Activated T-helper 9 cell treated with anti-CD3 and anti-CD28 coated beads, Interleukin-2, amount 50 U/mL, for 16 hours (primary cell): Measurements from ENCODE around the gene BOD1L1.

ENCODE experiments used
- DNase-seq: peaks from one replicate; pipeline ENCODE4 v3.0.0-alpha.2; 2020; ENCODE audit warnings: low read depth

The BOD1L1 gene

GRCh38 chr4:13627606-13628311 lies at the start of gene BOD1L1:
Gene BOD1L1 (minus strand): TSS chr4:13627725. CDS start chr4:13627587, 138 bp downstream.
- DNase-seq = peak; percentile 64

DNA sequence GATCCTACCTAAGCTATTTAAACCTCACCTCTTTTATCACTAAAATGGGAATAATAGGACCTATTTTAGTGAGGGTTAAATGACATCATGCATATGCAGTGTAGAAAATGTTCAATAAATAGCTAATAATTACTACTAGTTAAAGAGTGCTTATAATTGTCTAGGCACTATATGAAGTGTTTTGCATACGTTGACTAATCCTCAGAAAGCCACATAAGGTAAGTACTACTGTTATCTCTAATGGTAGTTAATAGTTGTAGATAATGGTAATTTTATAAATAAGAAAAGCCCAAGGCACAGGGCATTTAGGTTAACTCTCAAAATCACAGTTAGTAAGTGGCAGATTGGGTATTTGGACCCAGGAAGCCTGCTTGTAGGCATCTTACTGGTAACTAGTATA lies 47.4 kb upstream of the BOD1L1 start:
- no peak for DNase-seq

- DNase-seq = no peak
Measured at GRCh38 chr4:13673167-13673566, 45.6 kb upstream of the BOD1L1 start.

DNA sequence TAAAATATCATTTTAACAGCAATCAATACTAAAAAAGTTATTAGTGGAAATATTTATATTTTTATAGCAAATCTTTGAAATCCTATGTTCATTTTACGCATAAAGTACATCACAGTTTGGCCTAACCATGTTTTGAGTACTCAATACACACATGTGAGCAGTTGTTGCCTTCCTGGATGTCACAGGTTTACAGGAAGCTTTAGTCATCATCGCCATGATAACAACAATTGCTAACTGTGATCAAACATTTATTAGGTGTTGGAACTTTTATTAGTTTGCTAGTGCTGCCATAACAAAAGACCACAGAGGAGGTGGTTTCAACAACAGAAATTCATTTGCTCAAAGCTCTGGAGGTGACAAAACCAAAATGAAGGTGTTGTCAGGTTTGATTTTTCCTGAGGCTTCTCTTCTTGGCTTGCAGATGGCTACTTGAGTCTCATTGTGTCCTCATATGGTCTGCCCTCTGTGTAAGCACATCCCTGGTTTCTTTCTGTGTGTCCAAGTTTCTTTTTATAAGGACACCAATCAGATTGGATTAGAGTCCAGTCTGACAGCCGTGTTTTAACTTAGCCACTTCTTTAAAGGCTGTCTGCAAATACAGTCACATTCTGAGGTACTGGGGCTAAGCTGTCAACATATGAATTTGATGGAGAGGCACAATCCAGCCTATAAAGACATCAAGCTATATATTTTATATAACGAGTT lies 43.1 kb upstream of the BOD1L1 start:
- no peak for DNase-seq

GRCh38 chr4:13665701-13666660 lies 38.5 kb upstream of the BOD1L1 start:
- no peak for DNase-seq

DNA sequence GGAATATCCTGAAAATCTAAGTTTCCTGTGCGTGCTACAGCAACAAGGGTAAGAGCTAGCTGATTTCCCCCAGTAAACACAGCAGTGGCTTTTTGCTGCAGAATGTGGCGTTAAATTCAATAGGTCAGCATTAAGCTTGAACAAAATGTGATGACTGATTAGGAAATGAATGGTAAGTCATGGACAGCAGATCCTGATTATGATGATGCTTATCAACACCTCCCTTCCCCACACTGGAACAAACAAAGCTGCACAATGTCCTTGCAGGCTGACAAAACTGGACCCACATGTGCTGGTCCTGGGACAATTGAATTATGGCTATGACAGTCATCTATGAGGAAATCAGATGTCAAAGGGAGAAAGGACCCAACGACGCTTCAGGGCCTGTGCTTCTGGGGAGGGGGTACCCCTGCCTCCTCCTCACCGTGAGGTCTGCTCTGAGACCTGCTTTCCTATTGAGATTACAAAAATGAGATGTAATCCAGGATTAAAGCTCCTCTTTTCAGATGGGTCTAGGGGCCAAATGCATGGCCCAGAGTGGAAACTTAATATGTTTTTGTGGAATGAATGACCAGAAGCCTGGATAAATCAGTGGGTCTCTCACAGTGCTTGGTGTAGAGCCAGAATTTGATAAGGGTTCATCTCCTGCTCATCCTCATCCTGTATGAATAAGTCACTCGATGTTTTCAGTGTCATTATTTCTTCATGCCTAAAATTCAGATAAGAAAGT lies 32.0 kb upstream of the BOD1L1 start:
- DNase-seq = no peak

GRCh38 chr4:13656569-13657405 lies 29.3 kb upstream of the BOD1L1 start:
- peak; percentile 47 for DNase-seq

DNA sequence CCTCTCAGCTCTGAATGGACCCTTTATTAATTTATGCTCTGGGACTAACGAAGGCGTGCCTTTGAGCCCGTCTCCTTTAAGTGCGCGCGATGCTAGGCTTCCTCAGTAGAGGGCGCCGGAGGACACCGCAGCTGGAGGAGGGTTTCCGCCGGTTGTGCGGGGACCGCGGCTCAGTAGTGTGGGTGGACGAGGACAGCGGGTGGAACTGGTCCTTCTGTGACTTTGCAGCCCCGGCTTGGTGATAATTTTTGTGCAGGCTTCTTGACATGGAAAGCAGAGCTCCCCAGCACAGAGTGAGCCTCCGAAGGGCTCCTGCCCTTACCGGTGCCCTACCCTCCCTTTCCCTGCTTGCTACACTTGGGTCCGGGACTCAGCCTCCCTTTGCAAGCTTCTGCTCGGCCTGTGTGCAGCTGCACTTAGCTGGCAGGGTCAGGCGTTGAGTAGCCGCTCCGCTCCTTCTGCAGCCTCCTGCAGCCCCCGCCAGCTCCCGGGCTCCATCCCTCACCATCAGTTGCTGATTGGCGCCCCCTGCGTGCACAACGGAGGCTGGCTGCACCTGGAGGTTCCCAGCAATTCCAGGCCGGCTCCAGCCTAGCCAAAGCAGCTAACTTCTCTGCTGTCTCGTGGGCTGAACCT lies 26.8 kb upstream of the BOD1L1 start:
- DNase-seq = peak; percentile 62

- DNase-seq = no peak
Measured at GRCh38 chr4:13653766-13654161, 26.2 kb upstream of the BOD1L1 start.

- DNase-seq = no peak
Measured at GRCh38 chr4:13647031-13647430, 19.5 kb upstream of the BOD1L1 start.

DNA sequence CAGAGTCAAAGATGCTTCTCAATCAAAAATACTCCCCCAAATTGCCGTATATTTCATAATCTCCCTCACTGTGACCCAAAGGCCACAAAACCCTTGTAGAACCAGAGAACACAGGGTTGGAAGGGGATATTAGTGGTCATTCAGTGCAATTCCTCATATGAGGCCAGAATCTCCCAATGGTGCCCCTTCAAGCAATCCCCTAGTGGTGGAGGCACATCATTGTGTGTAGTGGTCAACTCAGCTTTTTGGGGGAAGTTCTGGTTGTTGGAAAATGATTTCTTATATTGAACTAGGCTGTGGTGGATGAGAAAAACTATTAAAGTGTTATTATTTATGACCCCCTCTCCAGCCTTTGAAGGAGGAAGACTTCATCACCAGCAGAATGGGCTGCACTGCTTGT lies 17.6 kb upstream of the BOD1L1 start:
- DNase-seq = no peak

- no peak for DNase-seq
Measured at GRCh38 chr4:13642170-13642950, 14.8 kb upstream of the BOD1L1 start.

GRCh38 chr4:13641084-13641483 lies 13.6 kb upstream of the BOD1L1 start:
- DNase-seq = no peak

- no peak for DNase-seq
Measured at GRCh38 chr4:13640149-13640940, 12.8 kb upstream of the BOD1L1 start.

GRCh38 chr4:13635286-13635799 lies 7.8 kb upstream of the BOD1L1 start:
- DNase-seq = no peak

GRCh38 chr4:13633671-13634070 lies 6.1 kb upstream of the BOD1L1 start:
- no peak for DNase-seq

GRCh38 chr4:13627178-13627605 lies 333 bp downstream of the BOD1L1 start:
- no peak for DNase-seq

- no peak for DNase-seq
Measured at GRCh38 chr4:13626492-13627177, 890 bp downstream of the BOD1L1 start.
